Tibial nerve (tissue), 4 donors: ENCODE results near the gene CD302. TPM values are rescaled to one million over a fixed set of nuclear protein-coding genes. Genes with fewer than 3 reads are reported as not detected.

ENCODE experiments used
- DNase-seq, 2 donors: peaks; one replicate each; pipeline ENCODE4 v3.0.0-alpha.2; 2019; ENCODE audit warnings: low spot score in 2 of 2
- H3K27ac ChIP-seq, 4 donors: fragments of 200-600 bp; sonication (generic) in 3 of 4; one replicate each; pipeline ENCODE4 v1.5.1; 2017 to 2019; ENCODE audit warnings: mild to moderate bottlenecking in 1 of 4
- H3K27me3 ChIP-seq, 2 donors: fragments of 200-600 bp; sonication (generic) in 1 of 2; one replicate each; pipeline versions ENCODE4 v1.5.1 to v1.6.0; 2017 to 2019
- H3K36me3 ChIP-seq, 3 donors: fragments of 200-600 bp; sonication (generic); one replicate each; pipeline ENCODE4 v1.5.1; 2018 to 2019
- H3K4me1 ChIP-seq, 4 donors: fragments of 200-600 bp; sonication (generic) in 3 of 4; one replicate each; pipeline ENCODE4 v1.5.1; 2017 to 2019
- H3K4me3 ChIP-seq, 4 donors: fragments of 200-600 bp; sonication (generic) in 3 of 4; one replicate each; pipeline ENCODE4 v1.5.1; 2017 to 2019; ENCODE audit warnings: mild to moderate bottlenecking in 1 of 4, moderate library complexity in 1 of 4
- H3K9me3 ChIP-seq, 4 donors: fragments of 200-600 bp; sonication (generic) in 3 of 4; one replicate each; pipeline ENCODE4 v1.5.1; 2017 to 2019
- CTCF ChIP-seq, 5 experiments: fragments of 200-600 bp in 3 of 5; fragments of 450-650 bp in 2 of 5; sonication (generic) in 3 of 5; IDR thresholded peaks; one replicate each; pipeline ENCODE4 v1.5.1; 2016 to 2019; ENCODE audit warnings: antibody characterized with exemption in 5 of 5, mild to moderate bottlenecking in 3 of 5, moderate library complexity in 2 of 5
- EP300 ChIP-seq, 2 donors: sonication (generic); formaldehyde crosslinking; IDR thresholded peaks; one replicate each; pipeline ENCODE4 v1.6.1; 2017; ENCODE audit warnings: antibody characterized with exemption in 2 of 2, mild to moderate bottlenecking in 1 of 2
- POLR2A ChIP-seq, 2 donors: fragments of 450-650 bp; IDR thresholded peaks; one replicate each; pipeline ENCODE4 v1.6.1; 2017; ENCODE audit warnings: antibody characterized with exemption in 2 of 2, mild to moderate bottlenecking in 2 of 2, moderate library complexity in 2 of 2
- WGBS, 2 donors: methylation state at CpG; one replicate each; pipeline ENCODE4 v1.1.5; 2018; 5-methylcytosine and 5-hydroxymethylcytosine counted together
- total RNA-seq, 4 donors: library from RNA; depleted of rRNA; stranded (reverse); fragments of >200 nt; gene quantifications; one replicate each; pipeline ENCODE4 v1.1.0, GENCODE V29; 2016

Gene CD302
- total RNA-seq, 4 donors from 2014 or later = 58.3 to 73.2 (median 59.5) TPM

GRCh38 chr2:159774370-159774990 lies 23.5 kb downstream of the CD302 start:
- TF ChIP-seq POLR2A (IDR thresholded peaks at IDR 0.05) = no peak
- no peak for TF ChIP-seq CTCF (IDR thresholded peaks at IDR 0.05)
- no peak for TF ChIP-seq EP300 (IDR thresholded peaks at IDR 0.05)
- Histone ChIP-seq H3K4me3 (no peak overlapping the region), H3K4me1 (no peaks in the 10 kb centered on the region), H3K9me3 (no peaks in the 10 kb centered on the region), H3K36me3 (peaks cover 0 to 19% (median 0%) of the 10 kb centered on the region in 3 donors), H3K27ac (no peak overlapping the region), H3K27me3 (no peaks in the 10 kb centered on the region)
- 77% methylated on average over 3 of the region's 3 CpGs for WGBS, 2 donors
- DNase-seq = no peak

- no peaks in the 10 kb centered on the region for H3K27me3 ChIP-seq
- H3K36me3 ChIP-seq = peaks cover 0 to 25% (median 0%) of the 10 kb centered on the region in 3 donors
- WGBS, 2 donors = 66 to 75% methylated on average over 3 of the region's 3 CpGs
- H3K27ac ChIP-seq = no peak overlapping the region
- H3K4me3 ChIP-seq = no peak overlapping the region
- H3K9me3 ChIP-seq = no peaks in the 10 kb centered on the region
- no peak for TF ChIP-seq EP300 (IDR thresholded peaks at IDR 0.05)
- no peak for TF ChIP-seq POLR2A (IDR thresholded peaks at IDR 0.05)
- no peak for TF ChIP-seq CTCF (IDR thresholded peaks at IDR 0.05)
- H3K4me1 ChIP-seq = no peaks in the 10 kb centered on the region
- no peak for DNase-seq
Observed at GRCh38 chr2:159773886-159774285, 24.1 kb downstream of the CD302 start.

- Histone ChIP-seq H3K36me3 (peaks cover 0 to 25% (median 0%) of the 10 kb centered on the region in 3 donors), H3K4me1 (no peaks in the 10 kb centered on the region), H3K27ac (no peak overlapping the region), H3K4me3 (no peak overlapping the region), H3K9me3 (no peaks in the 10 kb centered on the region), H3K27me3 (no peaks in the 10 kb centered on the region)
- DNase-seq = no peak
- 37 to 50% methylated on average over 3 of the region's 3 CpGs for WGBS, 2 donors
- TF ChIP-seq EP300 (IDR thresholded peaks at IDR 0.05) (no peak), POLR2A (IDR thresholded peaks at IDR 0.05) (no peak)
Observed at GRCh38 chr2:159773426-159773825, 24.6 kb downstream of the CD302 start.

- WGBS, 2 donors = 94 to 98% methylated on average over 3 of the region's 3 CpGs
- TF ChIP-seq EP300 (IDR thresholded peaks at IDR 0.05) (no peak), POLR2A (IDR thresholded peaks at IDR 0.05) (no peak), CTCF (IDR thresholded peaks at IDR 0.05) (no peak)
- Histone ChIP-seq H3K9me3 (no peaks in the 10 kb centered on the region), H3K4me3 (no peak overlapping the region), H3K36me3 (peaks cover 0 to 28% (median 0%) of the 10 kb centered on the region in 3 donors), H3K4me1 (no peaks in the 10 kb centered on the region), H3K27me3 (no peaks in the 10 kb centered on the region), H3K27ac (no peak overlapping the region)
- DNase-seq = no peak
Observed at GRCh38 chr2:159769147-159769546, 28.9 kb downstream of the CD302 start.

GRCh38 chr2:159762075-159762474 lies 35.9 kb downstream of the CD302 start:
- peak overlapping the region in 2 of 4 donors; percentile 16 to 29 for H3K27ac ChIP-seq
- TF ChIP-seq POLR2A (IDR thresholded peaks at IDR 0.05) (no peak), CTCF (IDR thresholded peaks at IDR 0.05) (no peak), EP300 (IDR thresholded peaks at IDR 0.05) (no peak)
- no peaks in the 10 kb centered on the region for H3K27me3 ChIP-seq
- DNase-seq = no peak
- WGBS, 2 donors = 21 to 27% methylated on average over 1 of the region's 1 CpG
- H3K36me3 ChIP-seq = peaks cover 0 to 59% (median 0%) of the 10 kb centered on the region in 3 donors
- no peak overlapping the region for H3K4me3 ChIP-seq
- peaks cover 0 to 31% (median 0%) of the 10 kb centered on the region in 4 donors for H3K4me1 ChIP-seq
- no peaks in the 10 kb centered on the region for H3K9me3 ChIP-seq
